Astrocyte (in vitro differentiated cells and primary cell): Measurements from ENCODE around the gene DHX40. TPM values are rescaled to one million over a fixed set of nuclear protein-coding genes. Genes with fewer than 3 reads are reported as not detected.
A peak's percentile ranks its signal among the peaks of the same experiment; 100 is the strongest.

Experiments used
- DNase-seq: peaks from one replicate; pipeline ENCODE4 v3.0.0-alpha.2; 2010; ENCODE audit warnings: low read depth
- FAIRE-seq: peaks from 2 replicates; lab custom pipeline; 2011; peaks lifted over from hg19 to GRCh38; lab: Jason Lieb, UNC
- H2AFZ ChIP-seq: 2 replicates; pipeline ENCODE4 v1.6.0; 2012; ENCODE audit warnings: low read depth, low read length, inconsistent platforms
- H3K27ac ChIP-seq: 2 replicates; pipeline ENCODE4 v1.5.1; 2011; ENCODE audit warnings: low read depth, low read length, inconsistent platforms
- H3K27me3 ChIP-seq: 2 replicates; pipeline ENCODE4 v1.6.0; 2011; ENCODE audit warnings: low read length, inconsistent platforms; ENCODE audit not compliant: insufficient read depth
- H3K36me3 ChIP-seq: 2 replicates; pipeline ENCODE4 v1.5.1; 2011; ENCODE audit warnings: low read length, inconsistent platforms; ENCODE audit not compliant: insufficient read depth
- H3K4me1 ChIP-seq: 2 replicates; pipeline ENCODE4 v1.5.1; 2011; ENCODE audit warnings: low read length, inconsistent platforms; ENCODE audit not compliant: insufficient read depth
- H3K4me2 ChIP-seq: 2 replicates; pipeline ENCODE4 v1.6.0; 2012; ENCODE audit warnings: low read length, inconsistent platforms
- H3K4me3 ChIP-seq: 2 replicates; pipeline ENCODE4 v1.5.1; 2011; ENCODE audit warnings: low read depth, mild to moderate bottlenecking, low read length, inconsistent platforms; ENCODE audit not compliant: insufficient read depth
- H3K79me2 ChIP-seq: 2 replicates; pipeline ENCODE4 v1.6.0; 2012; ENCODE audit warnings: mild to moderate bottlenecking, low read length, inconsistent platforms; ENCODE audit not compliant: insufficient read depth
- H3K9ac ChIP-seq: 2 replicates; pipeline ENCODE4 v1.6.0; 2012; ENCODE audit warnings: mild to moderate bottlenecking, low read length, inconsistent platforms
- H3K9me3 ChIP-seq: 2 replicates; pipeline ENCODE4 v1.5.1; 2012; ENCODE audit warnings: low read depth, mild to moderate bottlenecking, low read length, inconsistent platforms; ENCODE audit not compliant: insufficient read depth
- H4K20me1 ChIP-seq: 2 replicates; pipeline ENCODE4 v1.6.0; 2012; ENCODE audit warnings: low read length, inconsistent platforms; ENCODE audit not compliant: insufficient read depth
- H3K27ac Mint-ChIP-seq: one replicate; pipeline ENCODE4 v1.8.0; 2021; ENCODE audit warnings: mild to moderate bottlenecking, mixed read lengths; ENCODE audit not compliant: unreplicated experiment
- H3K27me3 Mint-ChIP-seq: one replicate; pipeline ENCODE4 v1.8.0; 2021; ENCODE audit warnings: low read depth, mixed read lengths; ENCODE audit not compliant: unreplicated experiment
- H3K36me3 Mint-ChIP-seq: one replicate; pipeline ENCODE4 v1.8.0; 2021; ENCODE audit warnings: low read depth, mixed read lengths; ENCODE audit not compliant: unreplicated experiment
- H3K4me1 Mint-ChIP-seq: one replicate; pipeline ENCODE4 v1.8.0; 2021; ENCODE audit warnings: low read depth, mixed read lengths; ENCODE audit not compliant: unreplicated experiment
- H3K4me3 Mint-ChIP-seq: one replicate; pipeline ENCODE4 v1.8.0; 2021; ENCODE audit warnings: mild to moderate bottlenecking, moderate library complexity, mixed read lengths; ENCODE audit not compliant: unreplicated experiment
- H3K9me3 Mint-ChIP-seq: one replicate; pipeline ENCODE4 v1.8.0; 2021; ENCODE audit warnings: mild to moderate bottlenecking, mixed read lengths; ENCODE audit not compliant: unreplicated experiment
- CTCF ChIP-seq: IDR thresholded peaks from 2 replicates; pipeline ENCODE4 v1.5.1; 2011; ENCODE audit warnings: low read depth, mild to moderate bottlenecking, inconsistent platforms, low read length, moderate library complexity; ENCODE audit not compliant: insufficient read depth
- EZH2 ChIP-seq: IDR thresholded peaks from 2 replicates; pipeline ENCODE4 v1.6.1; 2012; ENCODE audit warnings: mild to moderate bottlenecking, low read length, inconsistent platforms; ENCODE audit not compliant: insufficient read depth
- total RNA-seq: library from RNA; stranded (reverse); gene quantifications from 2 replicates; pipeline ENCODE4 v1.2.1, GENCODE V29; 2021

DHX40 gene
- total RNA-seq, 1 donor from 2014 or later: 31.0 TPM

DNA sequence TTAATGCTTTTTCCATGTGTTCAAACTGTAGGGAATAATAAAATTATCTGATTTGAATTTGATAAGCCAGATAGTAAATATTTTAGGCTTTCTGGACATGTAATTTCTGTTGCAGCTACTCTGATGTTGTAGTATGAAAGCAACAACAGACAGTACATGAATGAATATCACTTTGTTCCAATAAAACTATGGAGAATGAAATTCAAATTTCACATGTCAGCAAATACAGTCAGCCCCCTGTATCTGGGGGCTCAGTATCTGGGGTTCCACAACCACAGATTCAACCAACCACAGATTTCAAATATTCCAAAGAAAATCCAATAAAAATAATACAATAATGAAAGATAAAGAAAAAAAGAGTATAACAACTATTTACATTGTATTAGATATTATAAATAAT is 46.1 kb downstream of the DHX40 start:
- no peaks in the 10 kb centered on the region for H3K4me1 Mint-ChIP-seq
- H3K79me2 ChIP-seq: no peaks in the 10 kb centered on the region
- H3K27me3 ChIP-seq: no peaks in the 10 kb centered on the region
- no peak overlapping the region for H3K4me2 ChIP-seq
- FAIRE-seq (no peak), DNase-seq (no peak)
- H4K20me1 ChIP-seq: no peaks in the 10 kb centered on the region
- H3K9me3 Mint-ChIP-seq: no peaks in the 10 kb centered on the region
- H3K4me1 ChIP-seq: no peaks in the 10 kb centered on the region
- TF ChIP-seq CTCF (no peak), EZH2 (no peak)
- peaks cover 14% of the 10 kb centered on the region for H3K36me3 Mint-ChIP-seq
- H3K4me3 ChIP-seq: no peak overlapping the region
- no peak overlapping the region for H3K9ac ChIP-seq
- no peaks in the 10 kb centered on the region for H3K27me3 Mint-ChIP-seq
- no peak overlapping the region for H2AFZ ChIP-seq
- H3K4me3 Mint-ChIP-seq: no peak overlapping the region
- H3K27ac ChIP-seq: no peak overlapping the region
- H3K9me3 ChIP-seq: no peaks in the 10 kb centered on the region
- no peak overlapping the region for H3K27ac Mint-ChIP-seq
- peaks cover 10% of the 10 kb centered on the region for H3K36me3 ChIP-seq

DNA sequence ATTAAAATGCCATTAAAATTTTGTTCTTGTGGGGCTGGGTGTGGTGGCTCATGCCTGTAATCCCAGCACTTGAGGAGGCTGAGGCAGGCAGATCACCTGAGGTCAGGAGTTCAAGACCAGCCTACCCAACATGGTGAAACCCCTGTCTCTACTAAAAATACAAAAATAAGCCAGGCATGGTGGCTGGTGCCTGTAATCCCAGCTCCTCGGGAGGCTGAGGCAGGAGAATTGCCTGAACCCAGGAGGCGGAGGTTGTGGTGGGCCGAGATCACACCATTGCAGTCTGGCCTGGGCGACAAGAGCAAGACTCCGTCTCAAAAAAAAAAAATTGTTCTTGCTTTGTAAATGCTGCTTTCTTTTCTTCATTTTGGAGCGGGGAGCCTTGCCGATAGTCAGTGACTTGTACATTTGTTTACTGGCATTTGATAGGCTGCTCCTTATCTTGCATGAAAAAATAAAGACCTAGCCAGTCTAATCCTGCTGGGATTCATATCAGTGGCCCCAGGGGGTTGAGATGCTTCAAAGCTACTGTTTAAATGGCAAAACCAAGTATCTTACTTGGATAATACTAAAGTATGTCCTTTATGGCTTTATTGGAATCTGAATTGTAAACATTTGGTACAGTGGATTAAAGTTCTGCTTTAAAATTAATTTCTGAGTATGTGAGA is 51.0 kb downstream of the DHX40 start:
- peaks cover 9% of the 10 kb centered on the region for H4K20me1 ChIP-seq
- DNase-seq (no peak), FAIRE-seq (no peak)
- H3K4me1 ChIP-seq: peaks cover 9% of the 10 kb centered on the region
- no peaks in the 10 kb centered on the region for H3K27me3 ChIP-seq
- peaks cover 26% of the 10 kb centered on the region for H3K79me2 ChIP-seq
- Mint-ChIP-seq H3K36me3 (peaks cover 2% of the 10 kb centered on the region), H3K27ac (no peak overlapping the region), H3K4me1 (peaks cover 16% of the 10 kb centered on the region), H3K9me3 (no peaks in the 10 kb centered on the region), H3K27me3 (no peaks in the 10 kb centered on the region), H3K4me3 (peak overlapping the region; percentile 60)
- H3K27ac ChIP-seq: no peak overlapping the region
- H3K9me3 ChIP-seq: no peaks in the 10 kb centered on the region
- no peak overlapping the region for H3K4me2 ChIP-seq
- H3K9ac ChIP-seq: no peak overlapping the region
- TF ChIP-seq CTCF: no peak
- no peak for TF ChIP-seq EZH2
- H3K36me3 ChIP-seq: no peaks in the 10 kb centered on the region
- H3K4me3 ChIP-seq: no peak overlapping the region
- no peak overlapping the region for H2AFZ ChIP-seq

DNA sequence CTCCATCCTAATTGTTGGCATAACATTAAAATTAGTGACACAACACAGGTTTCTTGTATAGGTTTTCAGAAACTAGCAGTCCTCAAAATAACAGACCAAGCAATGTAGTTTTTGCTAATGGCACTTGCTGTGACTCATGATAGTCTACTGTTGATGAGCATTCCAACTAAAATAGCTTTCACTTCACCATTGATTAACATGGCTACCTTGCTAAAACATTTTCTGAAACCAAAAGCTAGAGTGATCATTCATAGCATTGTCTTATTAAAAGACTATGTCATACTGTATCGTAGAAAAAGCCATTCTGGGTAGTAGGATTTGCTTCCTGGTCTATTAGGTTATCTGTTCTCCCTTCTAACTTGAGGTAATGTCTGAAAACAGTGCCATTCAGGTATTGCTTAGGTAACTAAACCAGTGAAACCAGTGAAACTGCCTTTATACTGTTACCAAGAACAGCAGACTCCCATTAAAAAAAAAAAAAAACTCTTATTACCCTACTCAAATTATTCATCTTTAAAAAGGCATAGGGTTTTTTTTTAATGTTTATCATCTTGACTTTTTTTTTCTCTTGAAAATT is 51.8 kb downstream of the DHX40 start:
- Histone ChIP-seq H3K36me3 (no peaks in the 10 kb centered on the region), H3K9me3 (no peaks in the 10 kb centered on the region), H4K20me1 (peaks cover 17% of the 10 kb centered on the region), H3K4me3 (no peak overlapping the region), H2AFZ (no peak overlapping the region), H3K27me3 (no peaks in the 10 kb centered on the region), H3K27ac (no peak overlapping the region), H3K79me2 (peaks cover 34% of the 10 kb centered on the region), H3K4me1 (peaks cover 17% of the 10 kb centered on the region), H3K4me2 (peak overlapping the region; percentile 9), H3K9ac (no peak overlapping the region)
- Mint-ChIP-seq H3K9me3 (no peaks in the 10 kb centered on the region), H3K27ac (peak overlapping the region; percentile 100), H3K36me3 (peaks cover 2% of the 10 kb centered on the region), H3K27me3 (no peaks in the 10 kb centered on the region), H3K4me3 (peak overlapping the region; percentile 97), H3K4me1 (peaks cover 17% of the 10 kb centered on the region)
- TF ChIP-seq EZH2 (no peak), CTCF (no peak)
- FAIRE-seq (no peak), DNase-seq (peak; percentile 33)
